Keratinocyte (primary cell): ENCODE data around the gene ABHD2.

ENCODE experiments used
- EZH2 ChIP-seq: IDR thresholded peaks from one replicate; pipeline ENCODE4 v1.6.1; 2012; ENCODE audit warnings: inconsistent platforms, mild to moderate bottlenecking, low read length, moderate library complexity
- TF ChIP-seq, protein P1 (sequence below), 3 experiments: IDR thresholded peaks in 1 of 3; conservative IDR thresholded peaks in 1 of 3; optimal IDR thresholded peaks in 1 of 3; 2 replicates in 2 of 3; 3 replicates in 1 of 3; pipeline versions ENCODE3 to v1.5.1; 2011; ENCODE audit warnings: low read length in 3 of 3, mild to moderate bottlenecking in 3 of 3, moderate library complexity in 2 of 3, control low read depth in 1 of 3, inconsistent platforms in 1 of 3; ENCODE audit not compliant: insufficient read depth in 2 of 3; ENCODE audit errors: extremely low read depth in 1 of 3

DNA sequence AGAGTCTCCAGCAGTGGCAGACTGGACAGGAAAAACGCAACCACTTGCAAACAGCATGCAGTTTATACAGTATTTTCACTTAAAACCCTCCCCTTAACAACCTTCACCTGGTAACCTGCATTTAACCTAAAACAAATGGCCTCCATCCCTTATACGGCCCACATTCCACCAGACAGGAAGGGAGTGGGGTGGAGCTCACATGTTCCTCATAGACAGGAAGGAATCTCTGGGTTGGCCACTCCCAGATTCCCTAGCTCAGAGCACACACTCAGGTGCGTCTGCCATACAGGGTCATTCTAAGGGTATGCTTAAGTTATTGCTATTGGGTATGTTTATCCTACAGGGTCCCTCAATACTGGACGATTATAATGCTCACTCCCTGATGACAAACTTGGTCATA lies 16.8 kb upstream of the ABHD2 start:
- TF ChIP-seq, protein P1, sequence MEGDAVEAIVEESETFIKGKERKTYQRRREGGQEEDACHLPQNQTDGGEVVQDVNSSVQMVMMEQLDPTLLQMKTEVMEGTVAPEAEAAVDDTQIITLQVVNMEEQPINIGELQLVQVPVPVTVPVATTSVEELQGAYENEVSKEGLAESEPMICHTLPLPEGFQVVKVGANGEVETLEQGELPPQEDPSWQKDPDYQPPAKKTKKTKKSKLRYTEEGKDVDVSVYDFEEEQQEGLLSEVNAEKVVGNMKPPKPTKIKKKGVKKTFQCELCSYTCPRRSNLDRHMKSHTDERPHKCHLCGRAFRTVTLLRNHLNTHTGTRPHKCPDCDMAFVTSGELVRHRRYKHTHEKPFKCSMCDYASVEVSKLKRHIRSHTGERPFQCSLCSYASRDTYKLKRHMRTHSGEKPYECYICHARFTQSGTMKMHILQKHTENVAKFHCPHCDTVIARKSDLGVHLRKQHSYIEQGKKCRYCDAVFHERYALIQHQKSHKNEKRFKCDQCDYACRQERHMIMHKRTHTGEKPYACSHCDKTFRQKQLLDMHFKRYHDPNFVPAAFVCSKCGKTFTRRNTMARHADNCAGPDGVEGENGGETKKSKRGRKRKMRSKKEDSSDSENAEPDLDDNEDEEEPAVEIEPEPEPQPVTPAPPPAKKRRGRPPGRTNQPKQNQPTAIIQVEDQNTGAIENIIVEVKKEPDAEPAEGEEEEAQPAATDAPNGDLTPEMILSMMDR (optimal IDR thresholded peaks at IDR 0.05 in 1 of 3, IDR thresholded peaks at IDR 0.05 in 1 of 3, conservative IDR thresholded peaks at IDR 0.05 in 1 of 3; ENCODE audit: extremely low read depth in 1 of 3, insufficient read depth in 2 of 3, low read length in 3 of 3), result no peak
- TF ChIP-seq EZH2, result no peak
